GM21825 (cell line): ENCODE results near the gene FIBCD1.

Experiments
- ATAC-seq: cut with Tn5 transposase; IDR thresholded peaks from one replicate; pipeline ENCODE4 v1.9.1; 2021; ENCODE audit warnings: mild to moderate bottlenecking, moderate library complexity; ENCODE audit not compliant: unreplicated experiment

The FIBCD1 gene

GRCh38 chr9:130884111-130884531, 54.9 kb downstream of the FIBCD1 start:
- ATAC-seq, result no peak

- ATAC-seq, result no peak
Observed at GRCh38 chr9:130883479-130883878, 55.6 kb downstream of the FIBCD1 start.

DNA sequence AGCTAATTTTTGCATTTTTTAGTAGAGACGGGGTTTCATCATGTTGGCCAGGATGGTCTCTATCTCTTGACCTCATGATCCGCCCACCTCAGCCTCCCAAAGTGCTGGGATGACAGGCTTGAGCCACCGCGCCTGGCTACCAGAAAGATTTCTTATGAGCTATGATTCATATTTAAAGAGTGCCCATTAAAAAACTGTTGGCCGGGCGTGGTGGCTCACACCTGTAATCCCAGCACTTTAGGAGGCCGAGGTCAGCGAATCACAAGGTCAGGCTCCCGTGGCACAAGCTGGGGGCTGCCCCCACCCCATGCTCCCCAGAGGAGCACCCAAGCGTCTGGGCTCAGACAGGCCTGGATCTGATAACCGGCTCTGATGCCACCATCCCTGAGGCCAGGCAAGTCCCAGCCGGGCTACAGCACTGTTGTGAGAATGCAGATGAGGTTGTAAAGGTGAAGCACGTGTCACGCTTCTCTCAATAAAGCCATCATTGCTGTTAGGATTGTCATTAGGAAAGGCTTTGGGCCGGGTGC, 56.3 kb downstream of the FIBCD1 start:
- no peak for ATAC-seq

- no peak for ATAC-seq
Observed at GRCh38 chr9:130881516-130881915, 57.5 kb downstream of the FIBCD1 start.

DNA sequence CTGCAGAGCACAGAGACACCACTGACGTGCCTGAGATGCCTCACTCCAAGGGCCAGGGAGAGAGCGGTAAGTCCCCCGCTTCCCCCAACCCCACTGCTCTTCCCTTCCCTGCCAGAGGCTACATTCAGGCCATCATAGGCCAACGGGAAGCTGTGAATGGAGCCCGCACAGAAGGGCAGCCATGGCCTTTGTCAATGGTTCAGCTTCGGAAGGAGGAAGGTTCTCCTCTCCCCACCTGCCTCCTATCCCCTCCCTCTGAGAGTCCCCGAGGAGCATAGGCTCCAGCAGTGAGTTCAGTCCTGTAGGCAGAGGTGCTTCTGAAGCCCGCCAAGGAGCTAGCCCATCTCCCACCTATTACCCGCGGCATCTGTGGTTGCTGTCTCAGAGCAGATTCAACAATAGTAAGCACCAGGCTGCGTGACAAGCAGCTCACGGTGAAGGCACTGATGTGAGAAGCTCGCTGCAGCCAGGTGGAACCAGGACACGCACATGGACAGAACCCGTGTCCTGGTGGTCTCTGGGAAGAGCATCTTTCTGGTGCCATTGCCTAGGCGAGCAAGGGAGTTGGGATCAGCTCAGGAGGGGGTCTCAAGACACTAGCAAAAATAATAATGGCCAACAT, 58.3 kb downstream of the FIBCD1 start:
- no peak for ATAC-seq

DNA sequence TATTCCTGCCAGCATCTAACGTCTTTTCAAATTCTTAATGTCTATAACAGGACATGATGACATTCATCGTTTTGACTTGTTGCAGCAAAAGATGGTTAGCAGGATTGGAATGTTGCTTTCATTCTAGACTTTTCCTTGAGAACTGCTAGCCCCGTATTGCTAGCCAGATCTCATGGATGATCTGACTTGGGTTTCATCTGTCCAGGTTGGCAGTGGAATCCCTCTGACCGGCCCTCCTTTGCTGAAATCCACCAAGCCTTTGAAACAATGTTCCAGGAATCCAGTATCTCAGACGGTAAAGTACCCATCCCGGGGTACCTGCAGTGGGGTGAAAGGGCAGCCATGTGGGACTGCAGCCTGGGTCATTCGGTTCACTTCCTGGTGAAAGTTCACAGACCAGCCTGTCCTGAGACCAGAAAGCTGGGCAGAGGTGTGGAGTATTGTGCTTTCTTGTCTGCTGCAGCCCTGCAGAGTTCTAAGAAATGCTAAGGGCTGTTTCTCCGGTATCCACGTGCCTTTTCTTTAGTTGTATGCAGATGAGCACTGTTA, 59.1 kb downstream of the FIBCD1 start:
- ATAC-seq, result no peak

DNA sequence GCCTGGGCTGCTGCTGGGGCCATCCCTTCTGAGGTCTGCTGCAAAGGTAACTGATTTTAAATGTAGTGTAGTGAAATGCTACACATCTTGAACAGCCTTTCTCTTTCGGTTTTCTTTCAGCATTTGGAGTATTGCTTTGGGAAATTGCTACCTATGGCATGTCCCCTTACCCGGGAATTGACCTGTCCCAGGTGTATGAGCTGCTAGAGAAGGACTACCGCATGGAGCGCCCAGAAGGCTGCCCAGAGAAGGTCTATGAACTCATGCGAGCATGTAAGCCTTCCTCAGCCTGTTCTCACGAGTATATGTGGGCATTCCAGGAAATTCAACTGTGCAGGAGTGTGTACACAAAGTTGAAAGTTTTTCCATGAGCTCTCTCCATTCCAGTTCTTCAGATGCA, 60.8 kb downstream of the FIBCD1 start:
- ATAC-seq, result no peak

GRCh38 chr9:130877300-130877699, 61.7 kb downstream of the FIBCD1 start:
- ATAC-seq, result no peak

DNA sequence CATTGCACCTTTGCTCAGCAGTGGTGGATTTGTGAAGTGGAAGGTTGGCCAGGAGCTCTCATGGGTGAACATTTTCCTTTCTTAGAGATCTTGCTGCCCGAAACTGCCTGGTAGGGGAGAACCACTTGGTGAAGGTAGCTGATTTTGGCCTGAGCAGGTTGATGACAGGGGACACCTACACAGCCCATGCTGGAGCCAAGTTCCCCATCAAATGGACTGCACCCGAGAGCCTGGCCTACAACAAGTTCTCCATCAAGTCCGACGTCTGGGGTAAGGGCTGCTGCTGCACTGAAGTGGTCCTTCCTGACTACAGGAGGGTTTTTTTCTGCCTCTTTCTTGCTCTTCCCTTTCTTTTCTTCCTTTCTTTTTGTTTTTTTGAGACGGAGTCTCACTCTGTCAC, 64.3 kb downstream of the FIBCD1 start:
- no peak for ATAC-seq

DNA sequence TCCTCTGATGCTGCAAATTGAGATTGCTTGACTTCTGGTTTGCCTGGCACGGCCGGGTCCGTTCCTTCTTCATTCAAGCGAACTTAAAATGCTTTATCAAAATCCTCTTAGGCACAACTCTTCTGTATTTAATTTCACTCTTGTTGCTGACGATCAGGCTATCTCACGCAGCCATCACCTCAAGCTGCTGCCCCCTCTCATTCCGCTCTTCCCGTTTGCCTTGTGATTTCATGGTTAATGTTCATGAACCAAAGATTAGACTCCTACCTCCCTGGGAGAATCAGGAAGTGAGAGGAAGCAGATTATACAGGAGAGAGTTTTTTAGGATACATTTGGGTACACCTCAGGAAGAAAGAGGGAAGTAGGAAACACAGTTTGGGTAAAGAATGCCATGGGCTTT, 65.1 kb downstream of the FIBCD1 start:
- no peak for ATAC-seq

DNA sequence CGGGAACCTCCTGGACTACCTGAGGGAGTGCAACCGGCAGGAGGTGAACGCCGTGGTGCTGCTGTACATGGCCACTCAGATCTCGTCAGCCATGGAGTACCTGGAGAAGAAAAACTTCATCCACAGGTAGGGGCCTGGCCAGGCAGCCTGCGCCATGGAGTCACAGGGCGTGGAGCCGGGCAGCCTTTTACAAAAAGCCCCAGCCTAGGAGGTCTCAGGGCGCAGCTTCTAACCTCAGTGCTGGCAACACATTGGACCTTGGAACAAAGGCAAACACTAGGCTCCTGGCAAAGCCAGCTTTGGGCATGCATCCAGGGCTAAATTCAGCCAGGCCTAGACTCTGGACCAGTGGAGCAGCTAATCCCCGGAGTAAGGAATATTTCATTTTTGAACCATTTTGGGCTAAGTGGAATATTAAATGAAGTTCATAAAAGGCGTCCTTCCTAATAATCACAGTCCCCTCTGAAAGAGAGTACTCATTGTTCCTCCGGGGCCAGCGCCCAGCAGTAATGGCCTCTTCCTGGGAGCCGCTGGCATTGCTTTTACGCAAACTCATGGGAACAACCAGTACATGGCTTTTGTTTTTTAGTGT, 66.0 kb downstream of the FIBCD1 start:
- ATAC-seq, result no peak

- ATAC-seq, result no peak
Observed at GRCh38 chr9:130872508-130872907, 66.5 kb downstream of the FIBCD1 start.

- no peak for ATAC-seq
Observed at GRCh38 chr9:130872093-130872492, 67.0 kb downstream of the FIBCD1 start.

DNA sequence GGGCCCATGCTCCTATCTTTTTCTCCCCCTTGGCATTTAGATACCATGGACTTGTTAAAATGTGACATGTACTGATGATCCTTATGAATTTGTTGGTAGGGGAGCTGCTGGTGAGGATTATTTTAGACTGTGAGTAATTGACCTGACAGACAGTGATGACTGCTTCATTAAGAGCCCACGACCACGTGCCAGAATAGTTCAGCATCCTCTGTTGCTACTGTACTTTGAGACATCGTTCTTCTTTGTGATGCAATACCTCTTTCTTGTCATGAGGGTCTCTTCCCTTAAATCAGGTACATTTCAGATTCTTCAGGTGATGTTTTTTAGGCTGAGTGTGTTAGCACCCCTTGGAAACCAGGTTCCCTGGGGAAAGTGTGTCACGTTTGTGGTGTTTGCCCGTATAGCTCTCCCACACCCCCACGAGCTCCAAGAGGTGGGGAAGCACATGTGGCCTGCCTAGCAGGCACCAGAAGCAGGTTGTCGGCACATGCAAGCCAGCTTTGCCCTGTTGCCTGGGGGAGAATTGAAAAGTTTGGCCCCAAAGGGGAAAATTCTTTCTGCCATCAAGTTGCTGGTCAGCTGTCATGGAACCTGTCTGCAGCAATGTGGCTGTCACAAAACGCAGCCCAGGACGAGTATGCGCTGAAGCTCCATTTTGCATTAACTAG, 67.5 kb downstream of the FIBCD1 start:
- no peak for ATAC-seq

- no peak for ATAC-seq
Observed at GRCh38 chr9:130870491-130871381, 68.3 kb downstream of the FIBCD1 start.

- no peak for ATAC-seq
Observed at GRCh38 chr9:130869250-130869649, 69.8 kb downstream of the FIBCD1 start.

- ATAC-seq, result no peak
Observed at GRCh38 chr9:130868230-130868629, 70.8 kb downstream of the FIBCD1 start.

DNA sequence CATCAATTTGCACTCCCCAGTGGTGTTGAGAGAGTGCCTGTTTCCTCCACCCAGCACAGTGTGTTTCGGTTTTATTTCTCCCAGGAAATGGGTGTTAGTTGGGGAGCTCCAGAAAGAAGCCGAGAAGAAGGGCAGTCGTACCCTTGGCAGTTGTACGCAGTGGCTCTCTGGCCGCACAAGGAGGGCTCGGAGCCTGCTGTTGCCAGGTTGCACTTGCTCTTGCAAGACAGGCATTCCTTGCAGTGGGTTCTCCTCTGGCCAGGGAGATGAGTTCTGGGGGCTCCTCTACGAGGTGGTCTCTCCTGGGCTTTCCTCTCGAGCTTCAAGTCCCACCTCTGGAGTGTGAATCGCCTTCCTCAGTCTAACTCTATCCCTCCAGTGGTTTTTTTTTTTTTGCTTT, 71.5 kb downstream of the FIBCD1 start:
- ATAC-seq, result no peak

DNA sequence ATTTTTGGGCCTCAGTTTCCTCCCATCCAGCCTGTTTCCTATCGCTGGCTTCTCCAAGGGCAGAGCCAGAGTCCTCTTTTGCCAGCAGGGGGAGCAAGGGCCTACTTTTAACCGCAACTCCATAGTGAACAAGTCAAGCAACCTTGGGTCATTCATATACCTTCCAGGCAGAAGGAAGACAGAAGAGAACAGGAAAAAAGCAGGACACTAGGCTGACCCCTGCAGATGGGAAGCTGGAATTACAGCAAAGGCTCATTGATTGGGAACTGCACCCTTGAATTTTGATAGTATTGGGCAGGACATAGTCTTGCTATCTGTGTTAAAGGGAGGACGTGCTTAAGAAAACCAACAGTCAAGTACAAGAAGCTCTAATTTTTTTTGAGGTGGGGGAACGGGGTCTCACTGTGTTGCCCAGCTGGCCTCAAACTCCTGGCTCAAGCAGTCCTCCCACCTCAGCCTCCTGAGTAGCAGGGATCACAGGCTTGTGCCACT, 72.5 kb downstream of the FIBCD1 start:
- no peak for ATAC-seq

DNA sequence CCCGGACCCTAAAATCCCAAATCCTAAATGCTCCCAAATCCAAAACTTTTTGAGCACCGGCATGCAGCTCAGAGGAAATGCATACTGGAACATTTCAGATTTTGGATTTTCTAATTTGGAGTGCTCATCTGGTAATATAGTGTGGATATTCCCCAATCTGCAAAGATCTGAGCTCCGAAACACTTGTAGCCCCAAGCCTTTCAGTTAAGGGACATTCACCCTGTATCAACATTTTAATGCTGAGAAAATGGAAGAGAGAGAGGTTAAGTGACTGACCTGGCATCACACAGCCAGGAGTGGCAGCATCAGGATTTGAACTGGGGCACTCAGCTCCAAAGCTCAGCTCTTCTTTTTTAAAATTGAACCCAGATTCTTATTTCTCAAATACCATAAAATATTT, 73.1 kb downstream of the FIBCD1 start:
- no peak for ATAC-seq

GRCh38 chr9:130864541-130864940, 74.5 kb downstream of the FIBCD1 start:
- ATAC-seq, result no peak
